GM12801 (cell line): Measurements from ENCODE around the gene BCKDK.

Experiments
- TF ChIP-seq, protein P1 (sequence below): IDR thresholded peaks from one replicate; pipeline ENCODE4 v1.5.1; 2011; ENCODE audit warnings: control low read depth; ENCODE audit not compliant: insufficient read length; ENCODE audit errors: extremely low read depth

The BCKDK gene

GRCh38 chr16:31113121-31114120, 5.2 kb downstream of the BCKDK start:
- TF ChIP-seq, protein P1, sequence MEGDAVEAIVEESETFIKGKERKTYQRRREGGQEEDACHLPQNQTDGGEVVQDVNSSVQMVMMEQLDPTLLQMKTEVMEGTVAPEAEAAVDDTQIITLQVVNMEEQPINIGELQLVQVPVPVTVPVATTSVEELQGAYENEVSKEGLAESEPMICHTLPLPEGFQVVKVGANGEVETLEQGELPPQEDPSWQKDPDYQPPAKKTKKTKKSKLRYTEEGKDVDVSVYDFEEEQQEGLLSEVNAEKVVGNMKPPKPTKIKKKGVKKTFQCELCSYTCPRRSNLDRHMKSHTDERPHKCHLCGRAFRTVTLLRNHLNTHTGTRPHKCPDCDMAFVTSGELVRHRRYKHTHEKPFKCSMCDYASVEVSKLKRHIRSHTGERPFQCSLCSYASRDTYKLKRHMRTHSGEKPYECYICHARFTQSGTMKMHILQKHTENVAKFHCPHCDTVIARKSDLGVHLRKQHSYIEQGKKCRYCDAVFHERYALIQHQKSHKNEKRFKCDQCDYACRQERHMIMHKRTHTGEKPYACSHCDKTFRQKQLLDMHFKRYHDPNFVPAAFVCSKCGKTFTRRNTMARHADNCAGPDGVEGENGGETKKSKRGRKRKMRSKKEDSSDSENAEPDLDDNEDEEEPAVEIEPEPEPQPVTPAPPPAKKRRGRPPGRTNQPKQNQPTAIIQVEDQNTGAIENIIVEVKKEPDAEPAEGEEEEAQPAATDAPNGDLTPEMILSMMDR, result no peak

GRCh38 chr16:31114468-31114867, 6.3 kb downstream of the BCKDK start:
- TF ChIP-seq, protein P1, result no peak

- TF ChIP-seq, protein P1, result no peak
These were observed 9.4 kb downstream of the BCKDK start, which contains the start of gene KAT8 for GRCh38 chr16:31117384-31118222. KAT8 (plus strand) TSS chr16:31117664; CDS start chr16:31117682, 18 bp downstream.

GRCh38 chr16:31118223-31119155, 10.3 kb downstream of the BCKDK start:
- TF ChIP-seq, protein P1, result no peak

- TF ChIP-seq, protein P1, result no peak
These were observed 11.9 kb downstream of the BCKDK start for GRCh38 chr16:31120129-31120528.

GRCh38 chr16:31125844-31126243, 17.7 kb downstream of the BCKDK start:
- TF ChIP-seq, protein P1, result no peak

- TF ChIP-seq, protein P1, result no peak
These were observed 19.0 kb downstream of the BCKDK start for GRCh38 chr16:31127182-31127581.
